ENCODE results near the gene BID.
A peak's percentile ranks its signal among the peaks of the same experiment; 100 is the strongest.

The BID gene

DNA sequence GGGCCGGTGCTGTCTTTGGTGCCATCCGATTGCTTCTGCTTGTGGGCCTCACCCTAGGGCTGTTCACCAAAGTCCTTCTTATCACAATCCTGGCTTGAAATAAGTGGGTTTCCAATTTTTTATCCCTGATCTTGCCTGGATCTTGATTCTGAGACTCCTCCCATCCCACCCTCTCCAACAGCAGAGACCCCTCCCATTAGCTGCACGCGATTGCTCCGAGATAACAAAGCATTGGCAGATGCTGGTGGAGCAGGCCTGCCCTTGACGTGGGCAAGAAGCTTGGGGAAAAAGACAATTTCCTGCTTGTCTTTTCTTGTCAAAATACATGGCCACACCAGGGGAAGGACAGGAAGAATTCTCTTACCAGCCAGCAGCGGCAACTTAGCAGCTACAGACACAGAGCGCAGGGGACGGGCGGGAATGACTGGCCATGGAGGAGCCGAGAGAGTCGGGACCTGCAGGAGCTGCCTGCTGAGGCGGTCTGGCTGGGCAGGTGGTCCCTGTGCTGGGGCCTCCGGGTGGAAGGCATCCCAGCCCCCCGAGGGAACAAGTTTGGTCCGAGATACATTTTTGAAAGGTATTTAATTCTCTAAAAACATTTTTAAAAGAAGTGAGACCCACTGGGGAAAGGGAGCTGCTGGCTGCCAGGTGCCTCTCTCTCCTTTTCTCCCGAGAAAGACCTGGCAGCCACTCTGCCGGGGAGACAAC, 9.7 kb upstream of the BID start:
- no peak for DNase-seq (ENCODE audit: low spot score)

DNA sequence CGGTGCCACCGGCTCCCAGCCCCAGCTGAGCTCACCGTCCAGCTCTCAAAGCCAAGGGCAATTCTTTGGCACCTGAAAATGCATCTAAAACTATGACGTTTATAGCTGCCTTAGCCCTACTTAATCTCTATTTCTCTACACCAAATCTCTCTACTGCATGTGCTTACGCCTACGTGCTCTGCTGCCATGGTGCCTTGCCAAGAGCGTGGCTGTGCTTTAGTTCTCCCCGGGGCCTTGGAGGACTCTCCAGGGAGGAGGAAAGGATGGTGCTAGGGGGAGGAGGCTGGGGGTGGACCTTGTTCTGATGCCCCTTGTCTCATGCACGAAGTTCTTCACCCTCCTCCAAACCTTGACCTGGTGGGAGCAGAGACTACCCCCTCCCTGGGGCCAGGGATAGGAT, 9.0 kb upstream of the BID start:
- DNase-seq (ENCODE audit: low spot score), result no peak

DNA sequence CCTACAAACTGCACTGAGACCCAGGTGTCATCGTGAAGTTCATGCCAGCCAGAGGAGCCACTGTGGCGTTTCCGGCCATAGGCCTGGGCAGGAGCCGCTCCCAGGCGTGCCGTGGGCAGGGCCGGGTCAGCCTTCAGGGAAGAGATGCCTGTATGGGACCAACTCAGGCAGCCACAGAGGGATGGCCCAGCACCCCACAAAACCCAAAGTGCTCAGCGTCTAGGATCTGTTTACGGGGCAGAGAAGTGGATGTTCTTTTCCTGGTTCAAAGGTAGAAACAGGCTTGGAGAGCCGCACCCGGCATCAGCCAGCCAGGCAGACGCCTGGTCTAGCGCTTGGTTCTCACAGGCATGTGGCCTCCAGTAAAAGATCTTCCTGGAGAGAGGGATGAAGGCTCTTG, 8.4 kb upstream of the BID start:
- no peak for DNase-seq (ENCODE audit: low spot score)

DNA sequence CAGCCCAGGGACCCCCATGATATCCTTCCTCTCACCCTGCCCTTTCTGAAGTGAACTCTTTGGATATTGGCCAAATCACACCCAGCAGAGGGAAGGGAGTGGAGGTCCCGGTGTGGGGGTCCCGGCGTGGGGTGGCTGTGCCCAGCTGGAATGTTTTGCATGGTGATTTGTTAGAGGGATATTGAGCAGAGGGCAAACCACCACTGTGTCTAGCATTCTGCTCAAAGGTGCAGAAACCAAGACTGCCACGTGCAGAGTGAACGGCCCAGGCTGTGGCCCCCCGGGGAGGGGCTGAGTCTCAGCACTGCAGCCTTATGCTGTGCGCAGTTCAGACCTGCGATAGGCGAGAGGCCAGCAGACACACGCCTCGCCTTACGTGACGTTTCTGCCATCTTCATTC, 7.9 kb upstream of the BID start:
- DNase-seq (ENCODE audit: low spot score), result no peak

DNA sequence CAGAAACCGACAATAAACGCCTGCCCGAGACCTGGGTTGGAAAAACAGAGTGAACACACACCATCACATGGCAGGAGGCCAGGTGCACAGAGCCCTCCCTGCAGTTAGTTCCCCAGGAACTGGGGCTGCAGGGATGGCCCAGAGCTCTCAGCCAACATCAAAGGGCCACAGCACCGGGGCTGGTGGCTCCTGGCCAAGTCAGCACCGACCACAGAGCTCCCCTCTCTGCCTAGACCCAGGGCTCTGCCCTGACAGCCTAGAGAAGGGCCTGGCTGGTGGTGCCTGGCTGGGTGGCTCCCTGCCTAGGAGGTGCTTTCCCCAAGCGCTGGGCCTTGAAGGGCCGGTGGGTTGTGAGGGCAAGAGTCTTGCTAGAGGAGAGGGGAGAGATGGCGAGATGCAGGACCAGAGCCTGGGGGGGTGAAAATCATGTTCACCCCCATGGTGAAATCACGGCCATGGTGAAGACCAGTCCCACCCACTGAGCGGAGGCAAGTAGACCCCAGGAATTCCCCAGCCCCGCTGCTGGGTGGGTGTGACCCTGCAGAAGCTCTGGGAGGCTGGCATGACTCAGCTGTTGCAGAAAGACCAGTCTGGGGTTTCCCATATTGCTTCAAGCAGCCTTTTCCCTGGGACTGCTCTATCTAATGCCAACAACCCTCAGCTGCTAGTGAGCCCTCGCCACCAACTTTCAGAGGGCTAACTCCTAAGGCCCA, 7.2 kb upstream of the BID start:
- DNase-seq (ENCODE audit: low spot score), result no peak

DNA sequence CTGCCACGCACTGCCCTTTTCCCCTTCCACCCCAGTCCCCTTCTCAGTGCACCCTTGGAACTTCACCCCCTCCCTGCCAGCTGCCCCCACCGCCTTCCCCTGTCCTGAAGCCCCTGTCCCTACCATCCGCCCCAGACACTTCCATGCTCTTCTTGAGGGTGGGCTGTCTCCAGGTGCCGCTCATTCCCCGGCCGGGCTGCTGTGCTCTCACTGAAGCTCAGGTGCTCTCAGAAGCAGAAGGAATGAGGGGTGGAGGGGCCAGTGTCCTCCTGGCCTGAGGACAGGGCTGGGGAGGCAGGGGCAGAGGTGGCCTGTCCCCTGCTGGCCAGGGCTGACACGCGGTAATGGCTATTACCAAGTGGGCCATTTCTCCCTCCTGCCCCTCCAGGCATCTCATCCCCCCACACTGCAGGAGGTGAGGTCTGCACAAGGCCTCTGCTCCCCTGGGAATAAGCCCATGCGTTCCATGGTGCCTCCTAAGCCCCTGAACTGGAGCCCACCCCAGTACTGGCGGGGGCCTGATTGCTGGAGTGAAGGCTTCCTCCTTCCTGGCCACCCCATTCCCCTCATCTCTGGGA, 6.6 kb upstream of the BID start:
- DNase-seq (ENCODE audit: low spot score), result no peak

DNA sequence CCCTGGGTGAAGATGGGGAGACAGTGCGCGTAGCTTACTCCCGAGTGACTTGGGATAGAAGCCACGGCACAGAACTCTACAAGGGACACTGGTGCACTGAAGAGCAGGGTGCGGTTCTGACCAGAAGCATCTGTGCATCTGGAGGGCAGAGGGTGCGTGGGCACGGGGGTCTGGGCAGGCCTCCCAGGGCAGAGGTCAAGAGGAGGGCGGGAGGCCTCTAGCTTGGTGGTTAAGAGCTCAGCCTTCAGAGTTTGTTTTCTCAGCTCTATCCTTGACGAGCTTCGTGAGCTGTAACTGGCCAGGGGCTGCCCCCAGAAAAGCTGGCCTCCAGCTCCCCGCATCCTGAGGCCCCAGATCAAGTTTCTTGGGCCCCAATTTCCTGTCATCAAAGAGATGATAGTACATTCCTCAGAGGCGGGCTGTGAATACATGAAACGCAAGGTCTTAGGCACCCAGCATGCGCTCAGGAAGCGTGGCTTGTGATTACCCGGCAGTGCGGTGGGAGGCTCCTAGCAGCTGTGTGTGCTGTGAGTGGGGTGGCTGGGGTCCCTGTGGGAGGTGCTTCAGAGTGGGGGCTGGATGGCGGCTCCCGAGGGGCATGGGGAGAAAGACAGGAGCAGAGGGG, 6.0 kb upstream of the BID start:
- no peak for DNase-seq (ENCODE audit: low spot score)

DNA sequence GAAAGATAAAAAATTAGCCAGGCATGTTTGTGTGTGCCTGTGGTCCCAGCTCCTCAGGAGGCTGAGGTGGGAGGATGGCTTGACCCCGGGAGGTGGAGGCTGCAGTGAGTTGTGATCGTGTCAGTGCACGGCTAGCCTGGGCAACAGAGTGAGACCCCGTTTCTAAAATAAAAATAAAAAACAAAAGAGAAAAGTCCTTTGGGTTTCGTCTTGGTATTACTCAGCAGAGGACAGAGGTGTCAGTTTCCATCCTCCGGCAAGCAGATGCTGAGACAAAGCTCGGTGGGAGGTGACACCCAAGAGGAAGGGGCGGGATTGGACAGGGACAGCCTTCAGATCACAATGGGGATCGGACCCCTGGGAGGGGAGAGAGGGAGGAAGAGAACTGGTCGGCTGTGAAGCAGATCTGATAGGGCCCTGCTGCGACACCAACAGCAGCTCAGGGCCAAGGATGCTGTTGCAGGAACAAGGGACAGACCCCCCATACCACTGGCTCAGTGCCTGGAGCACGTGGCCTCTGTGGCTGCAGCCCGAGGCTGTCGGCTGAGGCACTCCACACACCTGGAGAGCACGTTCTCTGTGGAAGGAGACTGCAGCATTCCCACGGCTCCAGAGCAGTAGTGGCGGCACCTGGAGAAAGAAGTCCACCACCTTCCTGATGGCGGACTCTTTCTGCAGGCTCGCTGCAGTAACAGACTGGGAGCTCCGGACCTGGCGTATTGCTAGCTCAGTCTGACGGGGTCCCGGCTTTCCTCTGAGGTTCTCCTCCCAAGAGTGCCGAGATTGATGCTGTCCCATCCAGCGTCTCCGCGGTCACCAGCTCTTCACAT, 5.2 kb upstream of the BID start:
- DNase-seq (ENCODE audit: low spot score), result no peak

DNA sequence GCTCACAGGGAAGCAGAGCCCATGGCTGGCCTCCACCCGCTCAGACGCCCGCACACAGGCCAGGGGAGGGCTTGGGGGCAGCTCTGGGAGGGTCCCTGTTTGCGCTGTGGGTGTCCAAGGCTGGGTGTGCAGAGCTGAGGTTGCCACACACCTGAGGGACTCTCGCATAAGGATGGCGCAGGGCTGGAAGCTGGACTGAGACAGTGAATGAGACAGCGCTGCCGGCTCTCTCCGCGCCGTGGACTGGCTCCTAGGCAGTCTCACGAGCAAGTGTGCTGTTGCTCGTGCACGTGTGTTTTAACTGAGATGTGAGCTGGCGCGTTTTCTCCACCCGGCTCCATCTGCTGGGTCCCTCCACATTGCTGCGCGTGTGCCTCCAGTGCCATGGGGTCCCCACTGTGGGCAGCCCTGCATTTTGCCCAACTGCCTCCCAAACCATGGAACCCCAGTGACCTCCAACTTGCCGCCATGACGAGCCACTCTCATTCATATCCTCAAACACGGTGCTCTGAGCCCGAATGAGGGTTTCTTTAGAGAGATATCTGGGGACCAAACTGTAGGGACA, 4.2 kb upstream of the BID start:
- DNase-seq (ENCODE audit: low spot score), result no peak

DNA sequence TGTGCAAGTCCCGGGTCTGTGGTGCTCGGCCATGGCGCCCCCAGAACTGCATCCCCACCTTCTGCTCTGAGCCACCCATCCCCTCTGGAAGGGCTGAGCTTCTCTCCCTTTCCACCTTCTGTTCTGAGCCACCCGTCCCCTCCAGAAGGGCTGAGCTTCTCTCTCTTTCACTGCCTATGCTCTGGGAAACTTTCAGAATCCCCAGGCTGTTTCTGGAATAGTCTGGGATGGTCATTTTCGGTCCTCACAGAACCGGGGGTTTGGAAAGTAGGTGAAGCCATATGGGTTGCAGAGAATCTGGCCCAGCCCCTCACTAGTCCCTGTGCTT, 3.4 kb upstream of the BID start:
- DNase-seq (ENCODE audit: low spot score), result no peak

DNA sequence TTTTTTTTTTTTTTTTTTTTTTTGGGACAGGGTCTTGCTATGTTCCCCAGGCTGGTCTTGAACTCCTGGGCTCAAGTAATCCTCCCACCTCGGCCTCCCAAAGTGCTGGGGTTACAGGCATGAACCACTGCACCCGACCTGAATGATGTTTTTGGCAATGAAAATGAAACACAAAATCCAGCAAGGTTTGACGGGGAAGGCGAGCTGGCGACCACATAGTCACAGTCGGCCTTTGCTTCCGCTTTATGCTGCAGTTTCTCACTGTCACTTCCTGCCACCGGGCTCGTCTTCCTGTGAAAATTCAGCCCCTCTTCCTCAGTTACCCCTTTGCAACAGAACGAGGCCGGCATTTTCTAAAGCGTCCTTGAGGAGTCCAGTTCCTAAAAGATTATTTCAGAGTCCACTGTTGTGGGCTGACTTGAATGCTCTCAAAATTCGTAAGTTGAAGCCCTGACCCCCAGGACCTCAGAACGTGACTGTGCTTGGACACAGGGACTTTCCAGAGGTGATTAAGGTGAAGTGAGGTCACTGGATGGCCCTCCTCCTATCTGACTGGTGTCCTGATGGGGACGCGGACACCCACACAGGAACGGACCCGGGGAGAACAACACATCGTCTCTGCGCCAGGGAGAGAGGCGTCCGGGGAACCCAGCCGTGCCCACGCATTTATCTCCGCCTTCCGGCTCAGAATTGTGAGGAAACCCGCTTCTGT, 2.9 kb upstream of the BID start:
- DNase-seq (ENCODE audit: low spot score), result no peak

DNA sequence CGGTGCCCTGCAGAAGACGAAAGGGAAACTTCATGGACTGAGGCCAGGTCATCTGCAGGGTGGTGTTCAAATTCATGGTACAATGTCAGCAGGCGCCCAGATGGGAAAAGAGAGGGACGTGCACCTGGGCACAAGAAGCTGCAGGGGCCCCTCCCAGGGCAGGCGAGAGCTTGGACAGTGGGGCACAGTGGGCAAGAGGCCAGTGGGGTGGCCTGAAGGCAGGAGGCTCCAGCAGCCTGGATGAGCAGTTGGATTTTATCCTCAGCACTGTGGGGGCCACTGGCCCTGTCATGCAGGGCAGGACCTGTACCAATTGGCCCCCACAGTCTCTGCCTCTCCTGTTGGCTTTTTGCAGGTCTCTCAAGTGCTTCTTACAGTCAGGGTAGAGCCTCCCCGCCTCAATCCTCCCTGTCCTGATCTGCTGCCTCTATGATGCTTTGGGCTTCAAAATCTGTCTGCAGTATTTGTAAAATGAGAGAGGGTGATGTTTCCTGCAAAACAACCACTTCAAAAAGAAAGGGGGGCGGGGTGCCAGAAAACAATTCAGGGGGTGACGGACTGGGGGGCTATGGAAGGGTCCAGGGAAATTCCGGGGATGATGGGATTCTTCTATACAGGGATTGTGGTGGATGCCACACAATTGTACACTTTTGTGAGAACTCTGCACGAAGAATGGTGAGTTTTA, 1.7 kb upstream of the BID start:
- no peak for DNase-seq (ENCODE audit: low spot score)

DNA sequence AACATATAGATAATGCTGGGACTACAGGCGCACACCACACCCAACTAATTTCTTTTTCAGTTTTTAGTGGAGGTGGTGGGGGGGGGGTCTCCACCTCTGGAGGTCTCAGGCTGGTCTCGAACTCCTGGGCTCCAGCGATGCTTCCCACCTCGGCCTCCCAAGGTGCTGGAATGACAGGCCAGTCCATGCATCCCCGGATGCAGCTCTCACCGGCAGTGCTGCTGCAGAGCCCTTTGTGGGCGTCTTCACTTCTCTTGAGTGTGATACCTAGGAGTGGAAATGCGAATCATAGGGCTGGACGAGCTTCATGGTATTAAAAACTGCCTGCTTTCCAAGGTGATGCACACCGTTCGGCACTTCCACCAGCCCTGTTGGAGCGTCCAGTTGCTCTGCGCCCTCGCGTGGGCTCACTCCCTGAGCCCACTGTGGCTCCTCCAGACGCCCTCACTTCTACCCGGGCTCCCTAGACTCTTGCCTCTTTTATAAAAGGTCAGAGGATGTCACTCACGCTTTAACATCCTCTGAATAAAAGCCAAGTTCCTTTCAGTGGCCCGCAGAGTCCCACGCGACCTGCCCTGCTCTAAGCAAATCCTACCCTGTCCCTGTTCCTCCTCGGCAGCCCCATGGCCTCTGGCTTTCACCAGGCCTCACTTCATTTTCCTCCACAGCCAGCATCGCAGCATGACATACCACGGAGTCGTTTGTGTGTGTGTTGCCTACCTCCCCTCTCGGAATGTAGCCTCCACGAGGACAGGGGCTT, 837 bp upstream of the BID start:
- DNase-seq (ENCODE audit: low spot score), result no peak

DNA sequence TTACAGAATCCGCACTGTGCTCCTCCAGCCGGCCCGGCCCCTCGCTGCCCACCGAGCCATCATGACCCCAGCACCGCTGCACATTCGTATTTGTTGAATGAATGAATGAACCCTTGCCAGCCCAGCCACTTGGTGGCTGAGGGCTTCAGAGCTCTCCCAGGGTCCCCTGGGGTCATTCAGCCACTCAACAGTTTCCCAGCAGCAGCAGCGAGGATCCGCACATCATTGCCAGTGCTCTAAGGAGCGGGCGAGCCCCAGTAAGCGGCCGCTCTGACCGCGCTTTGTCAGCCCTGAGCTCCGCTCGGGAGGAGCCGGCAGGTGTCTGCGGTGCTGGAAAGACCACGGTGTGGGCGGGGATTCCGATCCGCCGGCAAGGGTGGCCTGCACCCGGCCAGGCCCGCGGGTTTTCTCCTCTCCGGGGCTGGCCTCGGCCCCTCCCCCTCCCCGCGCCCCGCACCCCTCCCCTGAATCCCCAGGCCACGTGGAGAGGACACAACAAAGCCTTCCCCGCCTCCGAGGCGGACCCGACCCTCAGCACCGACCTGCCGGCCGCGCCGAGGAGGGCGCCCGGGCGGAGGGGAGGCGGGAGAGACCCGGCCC, 563 bp downstream of the BID start:
- peak; percentile 90 for DNase-seq (ENCODE audit: low spot score)

DNA sequence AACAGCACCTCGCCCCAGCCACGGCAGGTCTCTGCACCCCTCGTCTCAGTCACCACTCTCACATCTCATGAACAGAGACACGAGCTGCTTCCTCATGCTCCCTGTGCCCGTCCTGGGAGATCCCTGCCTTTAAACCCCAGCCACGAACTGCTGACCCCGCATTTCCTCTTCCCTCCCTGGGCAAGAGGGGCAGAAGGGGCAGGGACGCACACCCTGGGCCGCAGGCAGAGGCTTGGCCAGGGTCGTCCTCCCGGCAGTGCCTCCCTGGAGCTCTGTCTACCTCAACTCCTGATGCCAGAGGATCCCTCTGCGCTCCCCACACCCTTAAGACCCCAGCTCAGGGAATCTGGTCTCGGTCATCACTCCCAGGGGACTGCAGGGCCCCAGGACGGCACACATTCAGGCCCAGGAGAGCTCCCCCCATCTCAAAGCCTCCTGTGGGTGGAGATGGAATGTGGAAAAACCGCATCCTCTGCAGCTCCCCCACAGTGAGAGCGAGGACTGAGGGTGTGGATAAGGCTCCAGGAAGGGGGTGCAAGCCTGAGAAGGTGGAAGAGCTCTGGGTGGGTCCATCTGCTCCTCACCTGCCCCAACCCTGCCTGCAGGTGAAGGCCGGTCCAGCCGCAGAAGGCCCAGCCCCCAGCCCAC, 1.2 kb downstream of the BID start:
- DNase-seq (ENCODE audit: low spot score), result no peak

DNA sequence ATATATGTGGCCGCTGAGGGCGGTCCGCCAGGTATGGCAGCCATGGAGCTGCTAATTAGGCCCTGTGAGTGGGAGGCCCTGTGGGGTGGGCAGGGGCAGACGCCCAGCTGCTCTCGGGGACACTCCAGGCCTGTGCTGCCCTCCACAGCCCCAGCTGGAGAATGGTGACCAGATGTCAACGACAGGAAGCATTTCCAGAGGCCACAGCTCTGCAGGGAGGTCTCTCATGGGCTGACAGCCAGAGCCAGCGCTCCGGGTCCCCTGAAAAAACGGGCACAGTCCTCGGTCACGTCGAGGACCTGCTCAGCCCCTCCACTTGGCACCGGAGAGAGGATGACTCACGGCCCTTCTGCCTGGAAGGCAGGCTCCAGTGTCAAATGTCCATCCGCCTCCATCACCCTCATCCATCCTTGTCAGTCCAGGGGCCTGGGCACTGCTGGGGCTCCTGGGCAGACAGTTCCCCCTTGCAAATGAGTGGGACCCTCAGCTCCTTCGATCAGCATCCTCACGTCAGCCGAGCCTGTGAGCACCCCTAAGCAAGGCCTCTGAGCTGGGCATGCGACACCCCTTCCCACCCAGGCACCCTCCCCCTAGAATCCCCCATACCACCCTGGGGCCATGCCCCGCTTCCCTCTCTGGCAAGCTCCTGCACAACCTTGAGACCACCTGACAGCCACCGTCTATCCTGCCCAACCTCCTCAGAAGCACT, 1.9 kb downstream of the BID start:
- no peak for DNase-seq (ENCODE audit: low spot score)

DNA sequence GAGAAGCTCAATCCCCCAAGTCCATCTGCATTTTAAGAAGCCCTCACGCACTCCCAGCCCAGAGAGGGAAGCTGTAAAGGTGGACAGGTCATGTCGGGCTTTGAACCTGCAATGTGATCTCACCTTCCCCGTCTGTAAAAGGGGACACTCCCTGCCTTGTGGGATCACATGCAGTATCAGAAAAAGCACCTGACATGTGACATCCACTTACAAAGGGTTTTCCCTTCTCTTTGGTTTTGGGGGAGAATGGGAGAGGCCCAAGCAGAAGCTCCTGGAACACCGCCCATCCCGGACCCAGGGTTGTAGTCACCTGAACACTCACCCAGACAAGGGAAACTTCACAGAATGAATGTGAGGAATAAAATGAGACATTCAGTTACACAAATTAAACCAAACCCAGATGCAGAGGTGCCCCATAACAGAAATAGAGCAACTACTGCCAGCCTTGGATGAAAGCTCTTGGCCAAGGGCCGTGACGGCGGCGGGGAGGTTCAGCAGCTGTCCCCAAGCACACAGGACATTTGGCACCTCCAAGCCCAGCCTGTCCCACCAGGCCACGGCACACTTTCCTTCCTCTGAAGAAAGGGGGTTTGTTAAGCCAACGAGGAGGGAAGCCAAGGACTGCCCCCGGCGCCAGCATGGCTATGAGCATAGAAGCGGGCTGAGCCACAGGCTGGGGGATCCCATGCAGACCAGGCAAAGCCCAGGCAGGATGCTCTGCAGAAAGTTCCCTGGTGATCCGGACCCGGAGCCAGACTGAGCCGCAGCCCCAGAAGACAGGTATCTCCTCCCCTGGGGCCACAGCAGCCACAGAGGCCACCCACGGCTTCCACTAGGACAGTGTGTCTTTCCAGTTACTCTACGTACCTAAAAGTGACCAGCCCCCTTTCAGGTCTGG, 3.8 kb downstream of the BID start:
- no peak for DNase-seq (ENCODE audit: low spot score)

DNA sequence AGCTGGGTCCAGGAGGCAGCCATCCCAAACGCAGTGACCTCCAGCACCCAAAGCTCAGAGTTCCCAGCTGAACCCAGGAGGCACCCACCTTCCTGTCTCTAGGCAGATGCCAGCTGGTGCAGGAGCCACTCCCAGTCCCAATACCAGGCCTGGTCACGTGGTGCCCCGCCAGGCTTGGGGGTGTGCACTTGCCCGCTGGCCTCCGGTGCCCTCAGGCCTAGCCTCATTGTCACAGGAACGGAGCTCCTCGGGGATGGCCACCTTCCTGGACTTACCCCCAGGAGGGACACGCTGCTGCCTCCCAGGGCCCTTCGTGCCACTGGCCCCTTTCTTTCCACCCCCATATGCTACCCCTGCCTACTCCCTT, 4.6 kb downstream of the BID start:
- DNase-seq (ENCODE audit: low spot score), result no peak
